H9 (cell line): Measurements from ENCODE around the gene GTF2A2. TPM values are rescaled to one million over a fixed set of nuclear protein-coding genes. Genes with fewer than 3 reads are reported as not detected.

Experiments used
- DNase-seq: peaks from one replicate; pipeline ENCODE4 v3.0.0-alpha.2; 2017
- H2AFZ ChIP-seq: one replicate; pipeline ENCODE4 v1.6.1; 2013; ENCODE audit warnings: mild to moderate bottlenecking, low read length, control low read depth, moderate library complexity
- H2AK5ac ChIP-seq: 2 replicates; pipeline ENCODE4 v1.6.1; 2013; ENCODE audit warnings: low read length, control low read depth, mixed read lengths; ENCODE audit not compliant: insufficient read length
- H2BK120ac ChIP-seq: one replicate; pipeline ENCODE4 v1.6.1; 2013; ENCODE audit warnings: low read depth, mild to moderate bottlenecking, low read length, control low read depth, inconsistent platforms; ENCODE audit not compliant: poor library complexity, severe bottlenecking
- H2BK12ac ChIP-seq: 2 replicates; pipeline ENCODE4 v1.6.1; 2013; ENCODE audit warnings: low read length, control low read depth, mixed read lengths, low read depth; ENCODE audit not compliant: insufficient read length
- H2BK15ac ChIP-seq: 2 replicates; pipeline ENCODE4 v1.6.1; 2013; ENCODE audit warnings: low read depth, low read length, control low read depth
- H2BK20ac ChIP-seq: one replicate; pipeline ENCODE4 v1.6.1; 2013; ENCODE audit warnings: low read depth, mild to moderate bottlenecking, low read length, control low read depth, inconsistent platforms; ENCODE audit not compliant: poor library complexity, severe bottlenecking
- H2BK5ac ChIP-seq: 2 replicates; pipeline ENCODE4 v1.6.1; 2013; ENCODE audit warnings: low read length, control low read depth, mixed read lengths; ENCODE audit not compliant: insufficient read length
- H3K14ac ChIP-seq: 2 replicates; pipeline ENCODE4 v1.6.1; 2013; ENCODE audit warnings: low read length, control low read depth; ENCODE audit not compliant: insufficient read depth
- H3K18ac ChIP-seq: 2 replicates; pipeline ENCODE4 v1.6.1; 2013; ENCODE audit warnings: low read depth, mild to moderate bottlenecking, mixed read lengths, low read length, control low read depth; ENCODE audit not compliant: insufficient read length
- H3K23ac ChIP-seq: 2 replicates; pipeline ENCODE4 v1.6.1; 2013; ENCODE audit warnings: low read length, control low read depth, mixed read lengths, low read depth; ENCODE audit not compliant: insufficient read length
- H3K23me2 ChIP-seq: 2 replicates; pipeline ENCODE4 v1.6.1; 2013; ENCODE audit warnings: low read depth, mild to moderate bottlenecking, mixed read lengths, low read length, control low read depth; ENCODE audit not compliant: insufficient read length, poor library complexity, severe bottlenecking
- H3K27ac ChIP-seq: 2 replicates; pipeline ENCODE4 v1.5.1; 2013; ENCODE audit warnings: low read length, control low read depth, mixed read lengths, low read depth; ENCODE audit not compliant: insufficient read length
- H3K27me3 ChIP-seq: 2 replicates; pipeline ENCODE4 v1.6.1; 2013; ENCODE audit warnings: low read length, control low read depth, inconsistent platforms; ENCODE audit not compliant: insufficient read depth
- H3K4ac ChIP-seq: 2 replicates; pipeline ENCODE4 v1.6.1; 2013; ENCODE audit warnings: low read depth, mild to moderate bottlenecking, control low read depth, inconsistent platforms, low read length, moderate library complexity
- H3K4me1 ChIP-seq: 2 replicates; pipeline ENCODE4 v1.6.1; 2013; ENCODE audit warnings: low read length, control low read depth, inconsistent platforms; ENCODE audit not compliant: insufficient read depth
- H3K4me2 ChIP-seq: 2 replicates; pipeline ENCODE4 v1.6.1; 2013; ENCODE audit warnings: low read length, control low read depth, mixed read lengths; ENCODE audit not compliant: insufficient read length, insufficient read depth
- H3K56ac ChIP-seq: 2 replicates; pipeline ENCODE4 v1.6.1; 2013; ENCODE audit warnings: low read depth, mild to moderate bottlenecking, mixed read lengths, low read length, control low read depth; ENCODE audit not compliant: insufficient read length
- H3K79me1 ChIP-seq: 2 replicates; pipeline ENCODE4 v1.6.1; 2013; ENCODE audit warnings: low read depth, mild to moderate bottlenecking, moderate library complexity, low read length, control low read depth, inconsistent platforms; ENCODE audit not compliant: insufficient read depth, poor library complexity, severe bottlenecking
- H3K79me2 ChIP-seq: 2 replicates; pipeline ENCODE4 v1.6.1; 2013; ENCODE audit warnings: low read length, control low read depth, inconsistent platforms; ENCODE audit not compliant: insufficient read depth
- H3K9ac ChIP-seq: 2 replicates; pipeline ENCODE4 v1.6.1; 2013; ENCODE audit warnings: low read length, control low read depth, mixed read lengths; ENCODE audit not compliant: insufficient read length; ENCODE audit errors: extremely low read depth
- H3K9me3 ChIP-seq: one replicate; pipeline ENCODE4 v1.6.1; 2013; ENCODE audit warnings: low read depth, low read length, inconsistent platforms; ENCODE audit not compliant: control insufficient read depth
- H3T11ph ChIP-seq: one replicate; pipeline ENCODE4 v1.6.1; 2013; ENCODE audit warnings: mild to moderate bottlenecking, low read length, control low read depth, inconsistent platforms
- H4K20me1 ChIP-seq: one replicate; pipeline ENCODE4 v1.6.1; 2013; ENCODE audit not compliant: control insufficient read depth, insufficient read length, insufficient read depth
- H4K5ac ChIP-seq: 2 replicates; pipeline ENCODE4 v1.6.1; 2013; ENCODE audit warnings: low read depth, mild to moderate bottlenecking, mixed read lengths, low read length, control low read depth; ENCODE audit not compliant: insufficient read length
- H4K8ac ChIP-seq: replicated peaks from 2 replicates; pipeline ENCODE4 v1.6.1; 2013; ENCODE audit warnings: low read length, control low read depth, mixed read lengths, low read depth; ENCODE audit not compliant: insufficient read length
- H4K91ac ChIP-seq: 2 replicates; pipeline ENCODE4 v1.6.1; 2013; ENCODE audit warnings: low read depth, mild to moderate bottlenecking, moderate library complexity, mixed read lengths, low read length, control low read depth; ENCODE audit not compliant: insufficient read length
- H3K27ac Mint-ChIP-seq, 3 experiments: 2 replicates in 2 of 3; 3 replicates in 1 of 3; pipeline ENCODE4 v1.8.0; 2020 to 2021; ENCODE audit warnings: mixed read lengths in 3 of 3, mild to moderate bottlenecking in 1 of 3, moderate library complexity in 1 of 3
- H3K27me3 Mint-ChIP-seq: 2 replicates; pipeline ENCODE4 v1.8.0; 2021; ENCODE audit warnings: low read depth, mild to moderate bottlenecking, moderate library complexity, mixed read lengths
- H3K36me3 Mint-ChIP-seq, 3 experiments: 2 replicates in 2 of 3; 3 replicates in 1 of 3; pipeline ENCODE4 v1.8.0; 2020 to 2021; ENCODE audit warnings: low read depth in 3 of 3, mixed read lengths in 3 of 3; ENCODE audit not compliant: insufficient read depth in 1 of 3
- H3K4me1 Mint-ChIP-seq, 2 experiments: 2 replicates each; pipeline ENCODE4 v1.8.0; 2020; ENCODE audit warnings: mixed read lengths in 2 of 2
- H3K4me3 Mint-ChIP-seq, 2 experiments: 2 replicates in 1 of 2; 3 replicates in 1 of 2; pipeline ENCODE4 v1.8.0; 2020 to 2021; ENCODE audit warnings: mild to moderate bottlenecking in 2 of 2, mixed read lengths in 2 of 2, moderate library complexity in 1 of 2
- H3K9me3 Mint-ChIP-seq, 2 experiments: 2 replicates in 1 of 2; 3 replicates in 1 of 2; pipeline ENCODE4 v1.8.0; 2020; ENCODE audit warnings: mild to moderate bottlenecking in 2 of 2, mixed read lengths in 2 of 2, moderate library complexity in 1 of 2
- CTCF ChIP-seq: fragments of 200-600 bp; sonication (generic); conservative IDR thresholded peaks from 3 replicates; pipeline ENCODE4 v1.8.0; 2021; ENCODE audit warnings: antibody characterized with exemption, mild to moderate bottlenecking
- WGBS: extraction: QIAGEN DNeasy Blood & Tissue Kit; methylation state at CpG from one replicate; pipeline ENCODE4 v1.1.7; 2013; ENCODE audit warnings: missing lambda C conversion rate, low lambda C conversion rate, mixed read lengths; ENCODE audit not compliant: insufficient read length; ENCODE audit errors: extremely low coverage; 5-methylcytosine and 5-hydroxymethylcytosine counted together
- total RNA-seq: library from RNA; stranded (reverse); gene quantifications from 2 replicates; pipeline ENCODE4 v1.2.1, GENCODE V29; 2021

The GTF2A2 gene
- total RNA-seq, 1 experiment from 2014 or later, result 144 TPM

GRCh38 chr15:59594991-59595390 is 62.3 kb downstream of the GTF2A2 start:
- H2BK15ac ChIP-seq, result no peak overlapping the region
- H3K27me3 ChIP-seq, result no peaks in the 10 kb centered on the region
- H3K23me2 ChIP-seq, result no peaks in the 10 kb centered on the region
- H3K27ac Mint-ChIP-seq, result no peak overlapping the region
- H2BK20ac ChIP-seq, result no peak overlapping the region
- no peak overlapping the region for H3K4me3 Mint-ChIP-seq
- no peak overlapping the region for H2BK5ac ChIP-seq
- no peaks in the 10 kb centered on the region for H3K79me2 ChIP-seq
- no peak overlapping the region for H3K18ac ChIP-seq
- no peak overlapping the region for H2BK120ac ChIP-seq
- H4K8ac ChIP-seq, result no peak overlapping the region
- H3K27me3 Mint-ChIP-seq, result no peaks in the 10 kb centered on the region; the same call in 1 of the 2 replicates
- no peaks in the 10 kb centered on the region for H3K4me1 ChIP-seq
- H3K9me3 ChIP-seq, result no peaks in the 10 kb centered on the region
- H3K4me1 Mint-ChIP-seq, result peaks cover 4 to 6% of the 10 kb centered on the region in 2 experiments
- H2AK5ac ChIP-seq, result no peak overlapping the region
- no peak for TF ChIP-seq CTCF
- no peak overlapping the region for H2BK12ac ChIP-seq
- H2AFZ ChIP-seq, result no peak overlapping the region
- H4K91ac ChIP-seq, result no peak overlapping the region
- no peaks in the 10 kb centered on the region for H3K79me1 ChIP-seq
- no peak overlapping the region for H3K14ac ChIP-seq
- no peak overlapping the region for H3K4ac ChIP-seq
- no peak overlapping the region for H3T11ph ChIP-seq
- H4K5ac ChIP-seq, result no peak overlapping the region
- H4K20me1 ChIP-seq, result no peaks in the 10 kb centered on the region
- H3K56ac ChIP-seq, result no peak overlapping the region
- H3K36me3 Mint-ChIP-seq, result 0 out of 7 replicates have a peak, but pooled peaks cover 0 to 1% (median 0%) of the 10 kb centered on the region in 3 experiments
- no CpG with 5 or more reads among the region's 2 CpGs for WGBS
- peaks cover 1 to 3% of the 10 kb centered on the region in 2 experiments; a peak in 3 of 5 replicates for H3K9me3 Mint-ChIP-seq
- DNase-seq, result no peak
- H3K23ac ChIP-seq, result no peak overlapping the region
- no peak overlapping the region for H3K4me2 ChIP-seq
- H3K9ac ChIP-seq, result no peak overlapping the region
- no peak overlapping the region for H3K27ac ChIP-seq
